HL-60 (cell line): Measurements from ENCODE around the gene JPH3.

Experiments
- CTCF ChIP-seq: IDR thresholded peaks from one replicate; pipeline ENCODE4 v1.5.1; 2011; ENCODE audit warnings: low read length, control low read depth, inconsistent platforms; ENCODE audit not compliant: insufficient read depth
- POLR2AphosphoS5 ChIP-seq: IDR thresholded peaks from 2 replicates; pipeline ENCODE4 v1.6.1; 2012; ENCODE audit warnings: low read depth

GRCh38 chr16:87701078-87701460 lies 98.8 kb downstream of the JPH3 start:
- TF ChIP-seq CTCF (no peak), POLR2AphosphoS5 (no peak)
